Measurements from ENCODE around the gene PELI2.
"Not testable (repeated sequence)": the region's sequence is repeated elsewhere in the genome, so short reads cannot be mapped to it uniquely, and the experiment has no call there.

PELI2 gene

DNA sequence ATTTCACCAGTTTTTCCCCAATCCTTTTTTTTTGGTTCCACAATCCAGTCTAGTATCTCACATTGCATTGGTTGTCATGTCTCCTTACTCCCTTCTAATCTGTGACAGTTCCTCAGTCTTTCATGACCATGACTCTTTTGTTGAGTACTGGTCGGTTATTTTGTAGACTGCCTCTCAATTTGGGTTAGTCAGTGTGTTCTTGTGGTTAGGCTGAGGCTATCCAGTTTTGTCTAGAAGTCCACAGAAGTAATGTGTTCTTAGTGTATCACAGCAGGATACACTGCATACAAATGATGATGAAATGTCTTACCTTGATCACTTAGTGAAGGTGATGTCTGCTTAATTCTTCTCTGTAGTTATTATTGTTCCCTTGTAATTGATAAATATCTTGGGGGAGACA lies 24.8 kb downstream of the PELI2 start:
- no peak for DNase-seq (ENCODE audit: low read depth in 3 of 3)

GRCh38 chr14:56144176-56144575 lies 26.0 kb downstream of the PELI2 start:
- DNase-seq (ENCODE audit: low read depth in 3 of 3) = no peak

DNA sequence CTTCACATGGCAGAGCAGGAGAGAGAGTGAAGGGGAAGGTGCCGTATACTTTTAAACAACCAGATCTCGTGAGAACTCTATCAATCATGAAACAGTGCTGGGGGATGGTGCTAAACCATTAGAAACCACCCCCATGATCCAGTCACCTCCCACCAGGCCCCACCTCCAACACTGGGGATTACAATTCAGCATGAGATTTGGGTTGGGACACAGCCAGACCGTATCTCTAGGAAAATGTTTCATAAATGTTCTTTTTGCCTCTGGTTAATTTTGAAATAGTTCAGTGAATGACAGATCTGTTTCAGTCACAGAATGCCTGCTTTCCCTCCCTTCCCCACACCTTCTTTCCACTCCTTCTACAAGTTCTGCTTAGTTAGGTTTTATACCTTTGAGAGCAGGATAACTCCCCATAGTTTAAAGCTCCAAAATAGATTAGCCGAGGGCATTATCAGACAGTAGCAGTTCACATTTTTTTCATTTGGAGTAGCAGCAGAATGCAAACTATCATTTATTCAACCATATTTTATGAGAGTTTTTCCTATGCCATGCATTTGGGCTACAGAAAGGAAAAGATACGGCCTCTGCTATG lies 27.1 kb downstream of the PELI2 start:
- no peak for DNase-seq (ENCODE audit: low read depth in 3 of 3)

DNA sequence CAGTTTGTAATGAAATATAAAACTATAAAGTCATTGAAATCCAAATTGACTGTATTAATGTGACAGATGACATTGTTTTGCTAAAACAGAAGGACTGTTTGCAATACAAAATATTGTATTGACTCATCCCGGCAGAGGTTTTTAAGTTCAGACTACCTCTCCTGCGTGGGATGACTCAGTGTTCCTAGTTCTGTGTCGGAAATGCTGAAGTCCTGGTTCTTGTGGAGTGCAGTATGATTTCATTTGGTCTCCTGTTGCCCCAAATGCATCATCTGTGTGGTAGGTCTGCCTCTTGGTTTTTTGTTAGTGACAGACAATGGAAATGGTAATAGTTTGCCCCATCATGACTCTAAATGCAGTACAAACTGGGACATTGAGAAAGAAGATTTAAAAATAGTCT lies 27.8 kb downstream of the PELI2 start:
- DNase-seq (ENCODE audit: low read depth in 3 of 3) = no peak

DNA sequence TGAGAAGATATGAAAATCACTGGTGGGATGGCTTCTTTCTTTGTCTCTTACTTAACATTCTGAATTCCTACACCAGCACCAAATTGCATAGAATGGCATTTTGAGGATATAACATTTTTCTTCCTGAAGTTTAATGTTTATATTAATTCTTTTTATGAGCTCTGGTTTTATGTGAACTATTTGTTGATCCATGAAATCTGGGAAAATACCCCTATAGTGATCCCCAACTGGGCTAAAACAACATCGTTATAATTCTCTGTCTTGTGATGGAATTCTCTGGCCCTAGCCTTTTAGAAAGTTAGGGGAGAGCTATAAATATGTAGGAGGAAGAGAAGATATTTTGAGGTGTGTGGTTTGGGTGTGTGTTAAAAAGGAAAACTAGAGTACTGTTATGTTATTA lies 29.2 kb downstream of the PELI2 start:
- DNase-seq (ENCODE audit: low read depth in 3 of 3) = no peak

DNA sequence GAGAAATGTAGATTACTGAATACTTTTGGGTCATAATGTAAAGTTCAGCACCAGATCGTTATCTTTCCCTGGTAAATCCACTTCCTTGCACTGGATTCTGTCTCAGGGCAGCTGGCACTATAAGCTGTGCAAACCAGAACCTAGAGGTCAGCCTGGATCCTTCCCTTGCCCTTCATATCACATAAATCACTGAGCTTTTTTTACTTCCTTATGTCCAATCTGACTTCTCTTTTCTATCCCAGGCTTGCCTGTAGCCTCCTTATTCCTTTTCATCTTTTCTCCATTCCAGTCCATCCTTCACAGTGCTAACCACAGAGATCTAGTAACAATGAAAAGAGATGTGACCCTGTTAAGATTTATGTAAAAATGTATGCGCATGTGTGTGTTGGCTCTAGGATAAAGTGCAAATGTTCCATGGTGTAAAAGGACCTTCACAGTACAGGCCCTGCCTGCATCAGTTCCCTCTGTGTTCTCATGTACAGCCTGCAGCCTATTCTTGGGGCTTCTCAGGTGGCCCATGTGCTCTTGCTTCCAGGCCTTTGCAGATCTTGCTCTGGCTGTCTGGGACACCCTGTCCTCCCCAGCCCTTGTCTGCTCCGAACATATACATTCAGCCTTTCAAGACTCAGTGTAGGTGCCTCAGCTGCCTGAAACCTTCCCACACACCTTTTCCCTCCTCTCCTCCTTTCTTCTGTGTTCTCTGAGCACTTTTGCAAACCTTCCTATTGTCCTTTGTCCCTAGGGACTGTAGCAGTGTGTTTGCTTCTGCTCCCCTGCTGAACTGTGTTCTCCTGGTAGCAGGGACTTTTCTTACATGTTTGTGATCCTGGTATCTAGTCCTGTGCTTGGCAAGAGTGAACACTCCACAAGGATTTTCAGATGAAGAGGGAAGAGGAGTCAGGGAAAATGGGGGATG lies 30.0 kb downstream of the PELI2 start:
- no peak for DNase-seq (ENCODE audit: low read depth in 3 of 3)

GRCh38 chr14:56149151-56149550 lies 30.9 kb downstream of the PELI2 start:
- no peak for DNase-seq (ENCODE audit: low read depth in 3 of 3)

DNA sequence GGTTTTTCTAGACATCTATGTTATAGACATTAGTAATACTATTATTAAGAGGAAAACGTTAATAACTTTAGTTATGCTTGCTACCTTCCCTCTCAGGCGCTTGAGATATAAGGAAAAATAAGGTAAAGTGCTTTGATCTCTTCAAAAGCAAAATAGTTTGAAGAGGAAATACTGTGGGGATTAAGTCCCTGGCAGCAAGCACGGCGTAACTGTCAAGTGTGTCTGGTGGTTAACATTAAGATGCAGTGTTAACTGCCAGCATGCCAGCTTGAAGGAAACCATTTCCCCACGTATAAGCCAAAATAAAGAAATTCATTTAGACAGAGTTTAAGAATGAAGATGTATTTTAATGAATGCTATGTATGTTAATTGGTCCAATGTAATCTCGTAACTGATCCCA lies 31.8 kb downstream of the PELI2 start:
- no peak for DNase-seq (ENCODE audit: low read depth in 3 of 3)

DNA sequence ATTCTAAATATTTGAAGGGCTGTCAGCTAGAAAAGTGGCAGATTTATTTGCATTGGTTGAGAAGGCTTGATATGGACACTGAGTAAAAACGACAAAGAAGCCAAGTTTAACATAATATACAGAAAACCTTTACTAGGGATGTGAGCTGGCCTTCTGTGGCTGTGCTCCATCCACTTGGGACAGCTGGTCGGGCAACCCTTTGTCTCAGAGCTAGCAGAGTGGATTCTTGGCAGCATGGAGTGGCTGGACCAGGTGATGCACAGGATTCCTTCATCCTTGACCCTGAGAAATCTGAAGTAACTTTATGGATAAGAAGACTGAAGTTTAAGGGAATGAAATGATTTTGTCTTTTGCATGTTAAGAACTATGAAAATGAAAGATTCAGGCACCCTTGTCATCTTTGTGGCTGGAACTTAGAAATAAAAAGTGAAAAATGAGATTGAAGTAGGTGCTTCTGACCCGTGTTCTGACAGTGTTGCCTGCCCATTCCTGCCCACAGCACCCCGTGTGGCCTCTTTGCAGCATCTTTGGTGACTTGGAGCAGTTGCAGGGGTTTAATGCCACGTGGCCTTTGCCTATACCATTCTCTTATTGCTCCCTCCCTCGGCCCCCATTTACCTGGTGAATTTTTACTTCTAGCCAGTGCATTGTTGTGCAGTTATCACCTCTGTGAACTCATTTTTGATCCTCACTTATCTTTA lies 32.6 kb downstream of the PELI2 start:
- no peak for DNase-seq (ENCODE audit: low read depth in 3 of 3)

GRCh38 chr14:56152221-56152620 lies 34.0 kb downstream of the PELI2 start:
- DNase-seq (ENCODE audit: low read depth in 3 of 3) = no peak

GRCh38 chr14:56153267-56153666 lies 35.1 kb downstream of the PELI2 start:
- DNase-seq (ENCODE audit: low read depth in 3 of 3) = no peak

DNA sequence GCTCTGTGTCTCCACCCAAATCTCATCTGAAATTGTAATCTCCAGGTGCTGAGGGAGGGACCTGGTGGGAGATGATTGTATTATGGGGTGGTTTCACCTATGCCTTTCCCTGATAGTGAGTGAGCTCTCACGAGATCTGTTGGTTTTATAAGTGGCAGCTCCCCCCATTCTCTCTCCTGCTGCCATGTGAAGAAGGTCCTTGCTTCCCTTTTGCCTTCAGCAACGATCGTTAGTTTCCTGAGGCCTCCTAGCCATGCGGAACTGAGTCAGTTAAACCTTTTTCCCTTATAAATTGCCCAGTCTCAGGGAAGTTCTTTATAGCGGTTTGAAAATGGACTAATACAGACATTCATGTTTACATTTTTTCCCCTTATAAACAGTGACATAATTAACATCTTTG lies 36.1 kb downstream of the PELI2 start:
- DNase-seq (ENCODE audit: low read depth in 3 of 3) = no peak

DNA sequence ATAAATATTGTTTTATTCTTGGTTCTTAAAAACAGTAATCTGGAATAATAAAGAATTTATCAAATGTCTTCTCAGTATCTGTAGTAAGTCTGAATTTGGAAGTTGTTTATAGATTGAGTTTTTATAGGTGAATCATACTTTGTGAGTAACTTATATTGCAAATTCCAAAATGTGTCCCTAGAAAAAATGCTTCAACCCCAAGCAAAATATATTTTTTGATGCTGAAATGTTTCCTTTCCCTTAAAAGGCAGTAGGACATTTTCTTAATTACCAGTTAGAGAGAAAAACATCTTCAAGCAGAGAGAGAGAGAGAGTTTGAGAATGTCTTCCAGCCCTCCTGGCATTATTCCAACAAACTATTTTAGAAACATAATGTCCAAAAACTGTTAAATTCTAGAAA lies 37.9 kb downstream of the PELI2 start:
- no peak for DNase-seq (ENCODE audit: low read depth in 3 of 3)

DNA sequence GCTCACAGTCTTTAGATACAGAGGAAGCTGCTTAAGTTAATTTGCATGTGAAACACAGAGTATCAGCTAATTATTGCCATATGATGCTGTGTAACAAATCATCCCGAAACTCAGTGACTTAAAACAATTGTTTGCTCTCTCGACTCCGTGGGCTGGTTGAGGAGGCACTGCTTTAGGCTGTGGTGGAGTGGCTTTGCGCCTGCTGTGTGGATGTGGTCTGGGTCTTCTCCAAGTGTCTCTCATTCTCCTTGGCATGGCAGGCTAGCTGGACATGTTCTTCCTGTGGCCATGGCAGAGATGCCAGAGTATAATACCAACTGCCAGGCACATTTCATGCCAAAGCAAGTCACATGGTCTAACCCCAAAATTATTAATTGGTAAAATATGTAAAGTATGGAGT lies 40.9 kb downstream of the PELI2 start:
- no peak for DNase-seq (ENCODE audit: low read depth in 3 of 3)

DNA sequence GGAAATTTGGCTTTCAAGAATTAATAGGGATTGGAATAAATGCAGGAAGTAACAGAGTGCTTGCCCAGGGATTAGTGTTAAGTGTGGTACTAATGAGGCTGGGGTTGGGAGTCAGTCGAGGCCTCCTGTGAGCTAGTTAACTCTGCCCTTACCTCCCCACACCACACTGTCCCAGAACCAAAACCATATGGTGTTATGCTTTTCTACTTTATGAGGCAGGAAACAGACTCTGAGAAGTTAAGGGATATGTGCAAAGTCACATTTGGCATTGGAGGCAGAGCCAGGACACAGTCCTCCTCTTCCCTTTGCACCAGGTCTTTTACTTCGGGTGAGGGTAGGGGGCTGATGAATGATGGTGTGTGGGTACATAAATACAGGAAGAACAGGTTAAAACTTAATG lies 41.9 kb downstream of the PELI2 start:
- no peak for DNase-seq (ENCODE audit: low read depth in 3 of 3)

GRCh38 chr14:56161658-56162057 lies 43.4 kb downstream of the PELI2 start:
- no peak for DNase-seq (ENCODE audit: low read depth in 3 of 3)

DNA sequence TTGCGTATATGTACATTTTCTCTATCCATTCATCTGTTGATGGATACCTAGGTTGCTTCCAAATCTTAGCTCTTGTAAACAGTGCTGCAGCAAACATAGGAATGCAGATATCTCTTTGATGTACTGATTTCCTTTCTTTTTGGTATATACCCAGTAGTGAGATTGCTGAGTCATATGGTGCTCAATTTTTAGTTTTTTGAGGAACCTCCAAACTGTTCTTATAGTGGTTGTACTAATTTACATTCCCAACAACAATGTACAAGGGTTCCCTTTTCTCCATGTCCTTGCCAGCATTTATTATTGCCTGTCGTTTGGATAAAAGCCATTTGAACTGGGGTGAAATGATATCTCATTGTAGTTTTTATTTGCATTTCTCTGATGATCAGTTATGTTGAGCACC lies 44.3 kb downstream of the PELI2 start:
- no peak for DNase-seq (ENCODE audit: low read depth in 3 of 3)

GRCh38 chr14:56166579-56166978 lies 48.4 kb downstream of the PELI2 start:
- DNase-seq (ENCODE audit: low read depth in 3 of 3) = not testable (repeated sequence)

GRCh38 chr14:56168007-56168616 lies 49.9 kb downstream of the PELI2 start:
- DNase-seq (ENCODE audit: low read depth in 3 of 3) = no peak

GRCh38 chr14:56170028-56170427 lies 51.8 kb downstream of the PELI2 start:
- DNase-seq (ENCODE audit: low read depth in 3 of 3) = no peak

DNA sequence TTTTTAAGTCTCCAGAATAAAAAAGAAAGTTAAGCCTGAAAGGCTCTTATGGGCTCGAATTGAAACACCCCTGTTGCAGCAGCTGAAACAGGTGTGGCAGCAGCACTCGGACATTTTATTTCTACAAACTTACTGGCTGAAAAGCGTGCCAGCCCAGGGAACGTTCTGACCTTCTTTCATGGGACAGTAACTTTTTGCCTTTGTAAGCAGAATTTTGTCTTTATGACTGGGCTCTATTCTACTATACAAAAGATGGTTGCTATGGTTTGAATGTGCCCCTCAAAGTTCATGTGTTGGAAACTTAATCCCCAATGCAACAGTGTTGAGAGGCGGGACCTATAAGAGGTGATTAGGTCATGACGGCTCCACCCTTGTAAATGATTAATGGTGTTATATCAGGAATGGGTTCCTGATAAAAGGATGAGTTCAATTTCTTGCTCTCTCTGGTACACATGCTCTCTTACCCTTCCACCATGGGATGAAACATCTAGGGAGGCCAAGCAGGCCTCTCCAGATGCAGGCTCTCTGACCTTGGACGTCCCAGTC lies 52.7 kb downstream of the PELI2 start:
- no peak for DNase-seq (ENCODE audit: low read depth in 3 of 3)

- no peak for DNase-seq (ENCODE audit: low read depth in 3 of 3)
Measured at GRCh38 chr14:56172074-56172473, 53.9 kb downstream of the PELI2 start.

Data from stimulated activated CD4-positive, alpha-beta T cell treated with anti-CD3 and anti-CD28 coated beads, TNF-alpha, amount 100 ng/mL, for 4 hours (primary cell).